Hematopoietic multipotent progenitor cell treated with erythropoietin and hydrocortisone succinate and interleukin-3 and kit ligand, for 4 days (in vitro differentiated cells): ENCODE measurements around the gene MEG3.

ENCODE experiments used
- DNase-seq: peaks from one replicate; pipeline ENCODE4 v3.0.0-alpha.2; 2015

MEG3 gene

GRCh38 chr14:100825713-100826331 lies at the start of gene MEG3:
Gene MEG3 (plus strand): TSS chr14:100826118.
- peak; percentile 37 for DNase-seq

GRCh38 chr14:100776681-100777365 lies 49.1 kb upstream of the MEG3 start:
- DNase-seq = no peak

DNA sequence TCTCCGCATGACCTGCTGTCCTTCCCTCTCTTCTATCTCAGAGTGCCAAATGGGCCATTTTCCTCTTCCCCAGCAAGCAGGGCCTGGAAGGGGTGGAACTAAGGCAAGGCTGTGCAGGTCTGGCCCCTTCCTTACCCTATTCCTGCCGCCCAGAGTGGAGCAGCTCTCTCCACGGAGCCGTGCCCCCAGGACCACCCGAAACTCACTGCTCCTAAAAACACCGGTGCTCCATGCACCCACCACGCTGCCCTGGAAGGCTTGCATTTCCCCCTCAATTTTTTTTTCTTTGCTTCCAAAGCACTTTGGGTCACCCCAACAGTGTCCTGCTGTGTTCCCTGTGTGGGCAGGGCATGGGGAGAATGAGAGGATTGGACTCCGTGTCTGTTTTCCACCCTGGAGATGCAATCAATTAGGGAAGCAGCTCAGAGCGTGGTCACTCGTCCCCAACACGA lies 48.5 kb upstream of the MEG3 start:
- no peak for DNase-seq

- DNase-seq = no peak
Observed at GRCh38 chr14:100777818-100778525, 47.9 kb upstream of the MEG3 start.

GRCh38 chr14:100778526-100778882 lies 47.4 kb upstream of the MEG3 start:
- no peak for DNase-seq

- DNase-seq = no peak
Observed at GRCh38 chr14:100778951-100779690, 46.8 kb upstream of the MEG3 start.

- DNase-seq = no peak
Observed at GRCh38 chr14:100779691-100780080, 46.2 kb upstream of the MEG3 start.

DNA sequence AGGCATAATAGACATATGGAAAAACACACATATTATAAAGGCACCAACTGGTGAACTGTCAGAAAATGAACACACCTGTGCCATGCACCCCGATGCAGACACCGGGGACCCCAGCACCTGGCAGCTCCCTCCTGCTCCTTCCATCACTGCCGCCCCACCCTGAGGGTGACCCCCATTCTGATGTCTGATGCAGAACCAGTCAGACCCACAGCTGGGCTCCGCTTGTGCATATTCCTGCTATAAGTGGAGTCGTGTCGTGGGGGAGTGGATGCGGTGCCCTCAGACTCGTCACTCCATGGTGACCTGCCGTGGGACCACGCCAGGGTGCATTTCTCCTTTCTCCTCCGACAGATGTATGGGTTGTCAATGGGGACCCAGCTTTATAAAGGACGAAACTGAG lies 45.7 kb upstream of the MEG3 start:
- DNase-seq = no peak

GRCh38 chr14:100780646-100781355 lies 45.1 kb upstream of the MEG3 start:
- no peak for DNase-seq

DNA sequence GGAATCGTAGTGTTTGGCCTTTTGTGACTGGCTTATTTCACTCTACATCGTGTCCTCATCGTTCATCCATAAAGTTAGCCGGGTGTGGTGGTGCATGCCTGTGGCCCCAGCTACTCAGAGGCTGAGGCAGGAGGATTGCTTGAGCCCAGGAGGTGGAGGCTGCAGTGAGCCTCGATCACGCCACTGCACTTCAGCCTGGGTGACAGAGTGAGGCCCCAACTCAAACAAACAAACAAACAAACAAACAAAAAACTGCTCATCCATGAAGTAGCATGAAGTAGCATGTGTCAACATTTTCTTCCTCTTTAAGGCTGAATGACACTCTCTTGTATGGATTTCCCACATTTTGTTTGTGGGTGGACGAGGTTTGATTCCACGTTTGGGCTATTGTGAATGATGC lies 44.0 kb upstream of the MEG3 start:
- no peak for DNase-seq

DNA sequence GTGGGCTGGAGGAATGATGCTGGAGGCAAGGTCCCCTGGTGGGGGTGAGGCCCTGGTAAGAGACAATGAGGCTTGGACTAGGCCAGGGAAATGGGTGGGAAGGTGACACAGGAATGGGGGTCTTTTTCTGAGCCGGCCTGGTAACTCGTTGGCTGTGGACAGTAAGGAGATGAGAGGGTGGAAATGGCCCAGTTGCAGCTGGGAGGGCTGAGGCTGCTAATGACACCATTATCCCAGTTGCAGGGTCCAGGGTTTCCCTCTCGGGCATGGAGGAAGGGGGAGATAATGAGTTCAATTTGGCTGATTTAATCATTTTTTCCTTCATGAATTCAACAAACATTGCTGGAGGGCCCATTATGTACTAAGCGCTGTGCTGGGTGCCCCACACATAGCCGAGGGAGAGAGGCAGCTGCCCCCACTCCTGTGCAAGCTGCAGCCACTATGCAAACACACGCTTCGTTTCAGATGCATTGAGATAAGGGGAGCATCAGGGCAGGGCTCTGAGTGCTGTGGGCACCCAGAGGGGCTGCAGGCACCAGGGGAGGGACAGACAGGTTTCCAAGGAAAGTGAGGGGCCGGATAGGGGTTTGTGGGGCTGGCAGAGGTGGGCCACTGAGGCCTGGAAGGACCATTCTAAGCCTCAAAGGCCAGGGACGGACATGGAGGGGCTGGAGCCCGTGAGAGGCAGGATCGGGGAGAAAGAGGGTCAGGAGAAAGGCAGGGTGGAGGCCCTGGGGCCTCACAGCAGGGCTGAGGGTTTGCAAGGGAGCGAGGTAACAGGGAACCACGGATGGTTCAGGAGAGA lies 43.2 kb upstream of the MEG3 start:
- DNase-seq = no peak

GRCh38 chr14:100783630-100784370 lies 42.1 kb upstream of the MEG3 start:
- DNase-seq = no peak

GRCh38 chr14:100784523-100785337 lies 41.2 kb upstream of the MEG3 start:
- no peak for DNase-seq

DNA sequence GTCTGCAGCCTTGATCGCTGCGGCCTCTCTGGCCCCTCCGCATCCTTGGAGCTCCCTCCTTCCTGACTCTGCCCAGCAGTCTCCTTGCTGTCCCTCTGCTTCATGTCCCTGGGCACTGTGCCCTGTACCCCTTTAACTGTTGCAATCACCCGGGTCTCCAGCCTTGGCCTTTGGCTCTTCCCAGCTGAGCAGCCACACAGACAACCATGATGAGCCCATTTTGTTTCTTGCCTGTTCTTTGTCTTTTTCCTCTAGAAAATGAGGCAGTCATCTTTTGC lies 40.6 kb upstream of the MEG3 start:
- DNase-seq = no peak

DNA sequence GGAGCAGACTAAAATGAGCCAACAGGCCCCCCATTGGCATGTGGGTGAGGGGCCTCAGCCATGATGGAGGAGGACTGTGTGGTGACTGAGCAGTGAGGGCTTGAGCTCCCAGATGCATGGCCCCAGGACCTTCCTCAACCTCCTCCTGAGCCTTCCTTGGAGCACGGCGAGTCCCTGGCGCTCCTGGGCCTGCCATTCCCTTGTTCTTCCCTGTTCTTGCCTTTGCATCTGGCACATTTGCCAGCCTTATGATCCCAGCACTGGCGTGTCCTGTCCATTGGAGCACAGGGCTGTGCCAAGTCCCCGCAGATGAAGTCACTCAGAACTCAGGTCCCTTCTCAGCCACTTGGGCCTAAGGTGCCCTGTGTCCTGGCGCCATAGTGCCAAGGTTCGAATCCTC lies 40.3 kb upstream of the MEG3 start:
- DNase-seq = no peak

DNA sequence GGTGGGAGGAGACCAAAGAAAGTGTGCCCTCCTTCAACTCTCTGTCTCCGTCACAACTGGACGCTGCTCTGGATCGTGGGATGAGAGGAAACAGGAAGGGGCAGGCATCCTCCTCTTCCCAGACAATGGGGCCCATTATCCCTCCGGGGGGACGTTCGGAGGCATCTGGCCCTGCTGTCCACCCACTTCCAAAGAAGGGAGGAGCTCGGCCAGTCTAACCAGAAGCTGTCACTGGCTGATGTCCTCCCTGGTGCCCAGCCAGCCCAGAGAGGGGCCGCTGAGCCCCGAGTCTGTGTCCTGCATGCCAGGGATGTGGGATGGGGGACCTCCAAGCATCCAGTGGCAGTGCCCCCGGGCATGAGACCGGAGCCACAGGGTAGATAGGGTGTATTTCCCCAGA lies 39.8 kb upstream of the MEG3 start:
- DNase-seq = no peak

DNA sequence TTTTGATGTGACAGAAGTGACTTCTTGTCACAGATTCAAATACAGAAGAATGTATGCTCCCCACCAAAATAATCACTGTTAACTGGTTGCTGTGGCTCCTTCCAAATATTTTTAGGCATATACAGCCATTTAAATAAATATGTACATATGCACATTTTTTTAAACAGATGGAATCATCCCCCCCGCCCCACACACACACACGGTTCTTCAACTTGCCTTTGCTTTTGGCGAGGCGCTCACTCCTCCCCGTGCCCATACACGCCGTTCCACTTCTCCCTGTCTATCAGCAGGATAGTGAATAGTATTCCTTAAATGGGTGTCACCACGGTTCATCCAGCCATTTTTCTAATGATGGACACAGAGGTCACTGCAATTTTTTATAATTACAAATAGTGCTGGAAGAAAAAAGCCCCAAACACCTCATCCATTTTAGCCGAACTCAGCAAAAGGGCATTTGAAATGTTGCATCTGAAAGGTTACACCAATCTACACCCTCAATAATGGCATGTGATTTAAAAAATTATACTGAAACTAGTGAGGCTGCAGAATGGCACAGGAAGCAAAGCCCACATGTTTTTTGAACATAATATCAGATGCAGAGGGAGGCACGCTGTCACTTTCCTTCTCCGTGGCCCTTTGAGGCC lies 39.2 kb upstream of the MEG3 start:
- DNase-seq = no peak

- DNase-seq = no peak
Observed at GRCh38 chr14:100787659-100788058, 38.3 kb upstream of the MEG3 start.

DNA sequence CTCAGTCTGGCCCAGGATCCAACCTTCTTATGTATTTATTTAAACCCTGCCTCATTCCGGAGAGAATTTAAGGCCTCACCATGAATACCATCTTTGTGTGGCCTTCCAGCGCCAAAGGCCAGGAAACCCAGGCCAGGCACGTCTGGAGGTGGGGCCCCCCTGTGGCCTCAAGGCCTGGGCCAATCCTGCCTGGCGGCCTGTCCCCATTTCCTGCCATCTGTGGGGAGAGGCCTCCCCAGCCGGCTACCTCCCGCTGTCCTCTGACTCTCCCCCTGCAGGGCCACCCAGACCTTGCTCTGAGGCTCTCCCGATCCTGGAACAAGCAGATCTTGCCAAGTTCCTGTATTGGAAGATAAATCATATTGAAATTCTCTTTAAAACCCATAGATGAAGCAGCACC lies 37.4 kb upstream of the MEG3 start:
- DNase-seq = peak; percentile 10

GRCh38 chr14:100788942-100789341 lies 37.0 kb upstream of the MEG3 start:
- DNase-seq = no peak
